ENCODE measurements around the gene RASSF4.

RASSF4 gene

GRCh38 chr10:44948642-44949041, 11.0 kb upstream of the RASSF4 start (continued):
- TF ChIP-seq ZNF211 (tag by site-specific recombination; IDR thresholded peaks at IDR 0.05; ENCODE audit: low read depth) (no peak), PRDM10 (tag by site-specific recombination; IDR thresholded peaks at IDR 0.05) (no peak), ZNF24 (tag by site-specific recombination; IDR thresholded peaks at IDR 0.05) (no peak), ZNF341 (tag by site-specific recombination; IDR thresholded peaks at IDR 0.05; ENCODE audit: low read depth) (no peak), KLF10 (tag by site-specific recombination; IDR thresholded peaks at IDR 0.05) (no peak)

DNA sequence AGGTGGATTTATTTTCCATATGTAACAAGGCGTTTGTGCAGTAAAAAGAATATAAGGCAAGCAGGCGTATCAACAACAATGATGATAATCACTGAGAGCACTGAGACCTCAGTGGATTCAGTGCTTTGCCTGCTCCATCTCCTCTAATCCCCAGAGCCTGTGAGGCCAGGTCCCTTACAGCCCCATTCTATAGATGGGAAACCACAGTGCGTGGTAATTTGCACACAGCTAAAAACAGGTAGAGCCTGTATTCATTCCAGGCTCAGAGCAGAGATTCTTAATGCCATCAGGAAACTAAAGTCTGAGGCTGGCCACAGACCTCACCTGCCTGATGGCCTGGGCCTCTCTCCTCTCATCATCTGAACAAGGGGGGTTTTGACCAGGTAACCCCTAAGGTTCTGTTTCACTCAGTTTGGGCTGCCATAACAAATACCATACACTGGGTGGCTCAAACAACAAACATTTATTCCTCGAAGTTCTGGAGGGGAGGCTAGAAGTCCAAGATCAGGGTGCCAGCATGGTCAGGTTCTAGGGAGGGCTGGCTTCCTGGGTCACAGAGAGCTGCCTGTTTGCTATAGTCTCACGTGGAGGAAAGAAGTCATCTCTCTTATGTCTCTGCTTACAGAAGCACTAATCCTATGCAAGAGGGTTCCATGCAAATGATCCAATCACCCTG, 10.3 kb upstream of the RASSF4 start:
- no peak overlapping the region for H3K4me3 ChIP-seq (ENCODE audit: low read depth, low read length)
- ChIA-PET POLR2A (interaction anchor here (1.3 kb wide), 1 partner anchor 10 kb away, joined by 4 read pairs; the partner anchor contains the start of gene RASSF4), CTCF (interaction anchor here (0.6 to 1.9 kb wide), 3 partner anchors 16 to 58 kb away, joined by 3 to 5 read pairs (median 4); no protein-coding TSS in a partner anchor)
- no peaks in the 10 kb centered on the region for H3K9me3 ChIP-seq (ENCODE audit: control insufficient read depth, insufficient read depth, low read depth, low read length)
- TF ChIP-seq ZNF433 (tag by site-specific recombination; IDR thresholded peaks at IDR 0.05; ENCODE audit: low read depth) (no peak), ZFP69B (tag by site-specific recombination; IDR thresholded peaks at IDR 0.05) (no peak), ZNF16 (tag by site-specific recombination; IDR thresholded peaks at IDR 0.05; ENCODE audit: low read depth) (no peak), KLF7 (tag by site-specific recombination; IDR thresholded peaks at IDR 0.05; ENCODE audit: borderline replicate concordance) (no peak), ZNF664 (tag by site-specific recombination; IDR thresholded peaks at IDR 0.05) (no peak), WT1 (tag by site-specific recombination; IDR thresholded peaks at IDR 0.05) (no peak), ZNF155 (tag by site-specific recombination; IDR thresholded peaks at IDR 0.05) (no peak), ZNF561 (tag by site-specific recombination; IDR thresholded peaks at IDR 0.05; ENCODE audit: borderline replicate concordance) (no peak), OVOL3 (tag by site-specific recombination; IDR thresholded peaks at IDR 0.05) (no peak), ZNF248 (tag by site-specific recombination; IDR thresholded peaks at IDR 0.05) (no peak), ZNF169 (tag by site-specific recombination; IDR thresholded peaks at IDR 0.05) (no peak), GFI1B (tag by site-specific recombination; IDR thresholded peaks at IDR 0.05) (no peak), ZBTB11 (tag by site-specific recombination; conservative IDR thresholded peaks at IDR 0.05; ENCODE audit: low read depth) (no peak), ZNF324 (tag by site-specific recombination; IDR thresholded peaks at IDR 0.05) (no peak), ZNF138 (tag by site-specific recombination; IDR thresholded peaks at IDR 0.05; ENCODE audit: borderline replicate concordance) (no peak), ZSCAN16 (tag by site-specific recombination; IDR thresholded peaks at IDR 0.05) (no peak)
- TF ChIP-seq, protein P1, sequence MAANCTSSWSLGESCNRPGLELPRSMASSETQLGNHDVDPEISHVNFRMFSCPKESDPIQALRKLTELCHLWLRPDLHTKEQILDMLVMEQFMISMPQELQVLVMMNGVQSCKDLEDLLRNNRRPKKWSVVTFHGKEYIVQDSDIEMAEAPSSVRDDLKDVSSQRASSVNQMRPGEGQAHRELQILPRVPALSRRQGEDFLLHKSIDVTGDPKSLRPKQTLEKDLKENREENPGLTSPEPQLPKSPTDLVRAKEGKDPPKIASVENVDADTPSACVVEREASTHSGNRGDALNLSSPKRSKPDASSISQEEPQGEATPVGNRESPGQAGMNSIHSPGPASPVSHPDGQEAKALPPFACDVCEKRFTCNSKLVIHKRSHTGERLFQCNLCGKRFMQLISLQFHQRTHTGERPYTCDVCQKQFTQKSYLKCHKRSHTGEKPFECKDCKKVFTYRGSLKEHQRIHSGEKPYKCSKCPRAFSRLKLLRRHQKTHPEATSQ (tag by site-specific recombination; IDR thresholded peaks at IDR 0.05), result no peak
- H3K36me3 ChIP-seq (ENCODE audit: control insufficient read depth in 2 of 2, insufficient read depth in 1 of 2, low read length in 2 of 2), result no peaks in the 10 kb centered on the region
- H3K4me1 ChIP-seq (ENCODE audit: control insufficient read depth, insufficient read depth, low read length), result peaks cover 3% of the 10 kb centered on the region
- no peak overlapping the region for H3K27ac ChIP-seq (ENCODE audit: extremely low read depth, low read depth, low read length)
